ENCODE data around the gene SLC51A.
A peak's percentile ranks its signal among the peaks of the same experiment; 100 is the strongest.

SLC51A gene

GRCh38 chr3:196272826-196273225 is 56.5 kb downstream of the SLC51A start:
- peak overlapping the region; percentile 15; the same call in 1 of the 2 replicates for H3K27ac ChIP-seq
- ChIA-PET CTCF (no interaction called here), POLR2A (ENCODE audit: low non-redundant PET) (no interaction called here)
- DNase-seq (ENCODE audit: low spot score) = no peak
- TF ChIP-seq, protein P1, sequence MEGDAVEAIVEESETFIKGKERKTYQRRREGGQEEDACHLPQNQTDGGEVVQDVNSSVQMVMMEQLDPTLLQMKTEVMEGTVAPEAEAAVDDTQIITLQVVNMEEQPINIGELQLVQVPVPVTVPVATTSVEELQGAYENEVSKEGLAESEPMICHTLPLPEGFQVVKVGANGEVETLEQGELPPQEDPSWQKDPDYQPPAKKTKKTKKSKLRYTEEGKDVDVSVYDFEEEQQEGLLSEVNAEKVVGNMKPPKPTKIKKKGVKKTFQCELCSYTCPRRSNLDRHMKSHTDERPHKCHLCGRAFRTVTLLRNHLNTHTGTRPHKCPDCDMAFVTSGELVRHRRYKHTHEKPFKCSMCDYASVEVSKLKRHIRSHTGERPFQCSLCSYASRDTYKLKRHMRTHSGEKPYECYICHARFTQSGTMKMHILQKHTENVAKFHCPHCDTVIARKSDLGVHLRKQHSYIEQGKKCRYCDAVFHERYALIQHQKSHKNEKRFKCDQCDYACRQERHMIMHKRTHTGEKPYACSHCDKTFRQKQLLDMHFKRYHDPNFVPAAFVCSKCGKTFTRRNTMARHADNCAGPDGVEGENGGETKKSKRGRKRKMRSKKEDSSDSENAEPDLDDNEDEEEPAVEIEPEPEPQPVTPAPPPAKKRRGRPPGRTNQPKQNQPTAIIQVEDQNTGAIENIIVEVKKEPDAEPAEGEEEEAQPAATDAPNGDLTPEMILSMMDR (conservative IDR thresholded peaks at IDR 0.05; ENCODE audit: low read depth) = no peak

DNA sequence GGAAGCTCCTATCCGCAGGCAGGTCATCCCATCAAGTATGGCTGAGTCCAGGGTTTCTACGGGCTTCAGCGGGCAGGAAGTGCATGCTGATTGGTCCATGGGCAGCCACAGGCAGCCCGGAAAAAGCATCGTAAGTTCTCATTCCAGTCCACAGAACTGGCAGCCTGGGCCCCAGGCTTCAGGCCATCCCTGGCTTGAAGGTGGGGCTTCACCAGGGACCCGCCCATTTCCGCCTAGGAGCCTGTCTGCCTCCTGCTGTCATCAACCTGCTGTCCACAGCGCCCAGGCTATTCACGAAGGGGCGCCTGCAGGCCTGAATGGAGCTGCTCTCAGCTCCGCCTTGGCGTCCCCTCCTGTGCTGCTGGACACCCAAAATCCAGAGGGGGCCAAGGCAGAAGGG is 57.3 kb downstream of the SLC51A start:
- CTCF ChIA-PET = no interaction called here
- no peak for DNase-seq (ENCODE audit: low spot score)
- TF ChIP-seq, protein P1 (conservative IDR thresholded peaks at IDR 0.05; ENCODE audit: low read depth) = no peak
- POLR2A ChIA-PET (ENCODE audit: low non-redundant PET) = no interaction called here
- H3K27ac ChIP-seq = no peak overlapping the region

- ChIA-PET CTCF (no interaction called here), POLR2A (ENCODE audit: low non-redundant PET) (no interaction called here)
- TF ChIP-seq, protein P1 (conservative IDR thresholded peaks at IDR 0.05; ENCODE audit: low read depth) = no peak
- H3K27ac ChIP-seq = no peak overlapping the region
- DNase-seq (ENCODE audit: low spot score) = no peak
Measured at GRCh38 chr3:196274585-196274984, 58.3 kb downstream of the SLC51A start.

GRCh38 chr3:196275126-196275525 is 58.8 kb downstream of the SLC51A start:
- DNase-seq (ENCODE audit: low spot score) = no peak
- TF ChIP-seq, protein P1 (conservative IDR thresholded peaks at IDR 0.05; ENCODE audit: low read depth) = no peak
- CTCF ChIA-PET = no interaction called here
- no peak overlapping the region for H3K27ac ChIP-seq
- POLR2A ChIA-PET (ENCODE audit: low non-redundant PET) = no interaction called here

- no peak for DNase-seq (ENCODE audit: low spot score)
- no peak overlapping the region for H3K27ac ChIP-seq
- TF ChIP-seq, protein P1 (conservative IDR thresholded peaks at IDR 0.05; ENCODE audit: low read depth) = no peak
- ChIA-PET CTCF (interaction anchor here (0.6 to 1.2 kb wide), 2 partner anchors 32 to 36 kb away, joined by 3 to 4 read pairs; no protein-coding TSS in a partner anchor), POLR2A (ENCODE audit: low non-redundant PET) (no interaction called here)
Measured at GRCh38 chr3:196280689-196281440, 64.5 kb downstream of the SLC51A start.

- TF ChIP-seq, protein P1 (conservative IDR thresholded peaks at IDR 0.05; ENCODE audit: low read depth) = no peak
- CTCF ChIA-PET = interaction anchor here (1.2 kb wide), 1 partner anchor 35 kb away, joined by 4 read pairs; no protein-coding TSS in a partner anchor
- H3K27ac ChIP-seq = peak overlapping the region; percentile 43; the same call in 1 of the 2 replicates
- no peak for DNase-seq (ENCODE audit: low spot score)
- POLR2A ChIA-PET (ENCODE audit: low non-redundant PET) = no interaction called here
Measured at GRCh38 chr3:196281962-196282361, 65.6 kb downstream of the SLC51A start.

Data from RWPE1 (cell line).